Astrocyte of the spinal cord (primary cell): Measurements from ENCODE around the gene P4HB.

Experiments
- DNase-seq: peaks from one replicate; pipeline ENCODE4 v3.0.0; 2011; ENCODE audit warnings: low read depth, low spot score
- H3K4me3 ChIP-seq: 2 replicates; pipeline ENCODE4 v1.5.1; 2011; ENCODE audit warnings: low read depth, mild to moderate bottlenecking, low read length, moderate library complexity
- in situ Hi-C: cut with HindIII; loops from 2 replicates; pipeline ENCODE4 v1.10.0; 2017; ENCODE audit warnings: low sequenced_read_pairs
- TF ChIP-seq, protein P1 (sequence below): IDR thresholded peaks from 2 replicates; pipeline ENCODE4 v1.5.1; 2012; ENCODE audit warnings: low read depth, mild to moderate bottlenecking, low read length, inconsistent platforms

The P4HB gene

DNA sequence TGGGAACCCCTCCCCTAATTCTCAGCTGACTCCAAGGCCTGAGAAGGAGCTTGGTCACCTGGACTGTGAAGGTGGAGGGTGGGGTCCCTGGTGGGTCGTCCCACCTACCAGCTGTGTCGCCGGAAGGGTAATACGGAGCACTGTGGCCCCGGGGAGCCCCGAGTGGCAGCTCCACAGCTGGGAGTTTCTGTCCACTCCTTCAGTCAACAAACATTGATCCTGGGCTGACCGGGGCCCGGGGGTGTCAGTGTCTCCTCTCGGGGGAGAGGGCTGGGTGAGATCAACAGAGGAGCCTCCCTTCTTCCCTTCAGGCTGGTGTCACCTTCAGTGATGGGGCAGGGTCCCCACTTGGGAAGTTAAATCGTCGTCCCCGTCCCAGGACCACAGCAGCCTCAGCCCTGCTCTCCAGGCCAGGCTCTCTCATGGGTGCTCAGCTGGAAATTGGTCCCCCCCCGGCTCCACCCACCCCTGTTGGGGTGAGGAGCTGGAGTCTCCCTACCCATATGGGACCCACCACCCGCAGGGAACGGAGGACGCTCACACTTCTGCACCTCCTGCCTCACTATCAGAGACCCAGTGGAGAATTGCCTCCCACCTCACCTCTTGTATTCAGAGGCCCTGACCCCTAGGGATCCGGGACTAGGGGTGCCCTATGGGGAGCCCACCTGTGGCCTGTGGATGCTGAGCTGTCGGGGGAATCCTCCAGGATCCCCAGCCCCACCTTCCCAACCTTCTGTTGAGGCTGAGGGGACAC lies 54.5 kb downstream of the P4HB start:
- in situ Hi-C loops: no loop called here

GRCh38 chr17:81804559-81805399 lies 55.6 kb downstream of the P4HB start:
- TF ChIP-seq, protein P1, sequence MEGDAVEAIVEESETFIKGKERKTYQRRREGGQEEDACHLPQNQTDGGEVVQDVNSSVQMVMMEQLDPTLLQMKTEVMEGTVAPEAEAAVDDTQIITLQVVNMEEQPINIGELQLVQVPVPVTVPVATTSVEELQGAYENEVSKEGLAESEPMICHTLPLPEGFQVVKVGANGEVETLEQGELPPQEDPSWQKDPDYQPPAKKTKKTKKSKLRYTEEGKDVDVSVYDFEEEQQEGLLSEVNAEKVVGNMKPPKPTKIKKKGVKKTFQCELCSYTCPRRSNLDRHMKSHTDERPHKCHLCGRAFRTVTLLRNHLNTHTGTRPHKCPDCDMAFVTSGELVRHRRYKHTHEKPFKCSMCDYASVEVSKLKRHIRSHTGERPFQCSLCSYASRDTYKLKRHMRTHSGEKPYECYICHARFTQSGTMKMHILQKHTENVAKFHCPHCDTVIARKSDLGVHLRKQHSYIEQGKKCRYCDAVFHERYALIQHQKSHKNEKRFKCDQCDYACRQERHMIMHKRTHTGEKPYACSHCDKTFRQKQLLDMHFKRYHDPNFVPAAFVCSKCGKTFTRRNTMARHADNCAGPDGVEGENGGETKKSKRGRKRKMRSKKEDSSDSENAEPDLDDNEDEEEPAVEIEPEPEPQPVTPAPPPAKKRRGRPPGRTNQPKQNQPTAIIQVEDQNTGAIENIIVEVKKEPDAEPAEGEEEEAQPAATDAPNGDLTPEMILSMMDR: no peak

More for the DNA sequence above, 54.5 kb downstream of the P4HB start:
- H3K4me3 ChIP-seq: no peak overlapping the region
- DNase-seq: no peak
- TF ChIP-seq, protein P1: no peak

DNA sequence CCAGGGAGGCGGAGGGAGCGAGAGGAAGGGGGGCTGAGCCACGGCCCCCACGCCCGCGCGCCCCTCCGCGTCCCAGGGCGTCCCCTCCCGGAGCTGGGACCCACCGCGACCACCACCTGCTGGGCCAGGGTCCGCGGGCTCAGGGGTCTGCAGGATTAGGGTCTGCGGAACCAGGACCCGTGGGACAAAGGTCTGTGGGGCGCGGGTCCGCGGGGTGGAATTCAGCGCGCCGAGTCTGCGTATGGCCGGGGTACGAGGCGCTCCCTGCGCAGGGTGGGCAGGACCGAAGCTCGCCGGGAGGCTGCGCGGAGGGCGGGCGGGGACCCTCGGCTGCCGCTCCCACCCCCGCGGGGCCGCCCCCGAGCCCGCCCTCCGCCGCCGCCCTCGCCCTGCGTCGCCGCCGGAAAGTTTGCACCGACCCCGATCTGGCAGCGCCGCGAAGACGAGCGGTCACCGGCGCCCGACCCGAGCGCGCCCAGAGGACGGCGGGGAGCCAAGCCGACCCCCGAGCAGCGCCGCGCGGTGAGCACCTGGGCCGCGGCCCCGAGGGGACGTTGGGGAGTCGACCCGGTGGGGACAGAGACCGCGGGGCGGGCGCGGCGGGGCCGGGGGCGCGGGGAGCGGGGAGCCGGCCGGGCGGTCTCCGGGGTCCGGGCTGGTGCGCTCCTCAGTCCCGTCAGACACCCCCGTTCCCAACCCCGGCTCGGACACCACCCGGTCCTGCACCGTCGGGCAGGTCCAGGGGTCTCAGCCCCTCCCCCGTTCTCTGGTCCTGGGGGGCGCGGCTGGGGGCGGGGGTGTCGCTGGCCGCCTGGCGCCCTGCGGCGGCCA lies 56.4 kb downstream of the P4HB start, which contains the start of gene GCGR:
TSS of gene GCGR (plus strand) at position 423 of the 831 bp plus-strand sequence. CDS start 4,869 bp downstream, outside the sequence.
- TF ChIP-seq, protein P1: no peak
- no peak for DNase-seq
- in situ Hi-C loops: no loop called here
- no peak within 1 kb of the TSS for H3K4me3 ChIP-seq

More at GRCh38 chr17:81804559-81805399, 55.6 kb downstream of the P4HB start:
- in situ Hi-C loops: no loop called here
- no peak for DNase-seq
- no peak overlapping the region for H3K4me3 ChIP-seq

DNA sequence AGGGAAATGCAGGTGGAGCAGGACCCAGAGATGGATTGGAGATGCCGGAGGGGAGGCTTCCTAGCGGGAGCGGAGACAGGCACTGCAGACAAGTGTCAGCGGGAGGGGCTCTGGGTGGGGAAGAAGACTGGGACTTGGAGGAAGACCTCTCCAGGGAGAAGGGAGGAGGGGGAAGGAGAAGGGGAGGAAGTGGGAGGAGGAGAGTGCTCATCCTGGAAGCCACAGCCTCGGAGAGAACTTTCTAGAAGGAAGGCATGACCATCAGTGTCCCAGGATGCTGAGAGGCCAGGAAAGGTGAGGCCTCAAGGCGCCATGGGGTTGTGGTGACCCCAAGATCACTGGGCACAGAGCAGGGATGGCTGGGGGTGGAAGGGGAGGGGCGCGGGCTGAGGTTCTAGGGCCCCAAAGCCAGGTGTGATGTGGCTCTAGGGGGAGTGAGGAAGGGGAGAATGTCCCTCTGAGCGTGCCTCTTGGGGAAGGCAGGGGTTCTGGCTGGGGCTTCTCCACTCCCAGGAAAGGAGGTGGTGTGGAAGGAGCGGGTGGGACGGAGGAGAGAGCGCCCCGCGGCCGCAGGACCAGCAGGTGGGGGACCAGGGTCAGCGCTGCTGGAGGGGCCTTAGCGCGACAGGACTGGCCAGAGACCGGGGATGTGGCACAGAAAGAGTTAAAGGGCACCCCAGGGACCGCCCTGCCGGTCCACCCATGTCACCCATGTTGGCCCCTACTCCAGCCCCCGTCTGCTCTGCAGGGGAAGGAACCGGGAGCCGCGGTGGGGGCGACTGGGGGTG lies 57.3 kb downstream of the P4HB start:
- TF ChIP-seq, protein P1: no peak
- in situ Hi-C loops: no loop called here
- H3K4me3 ChIP-seq: no peak overlapping the region
- no peak for DNase-seq

GRCh38 chr17:81802048-81802758 lies 58.1 kb downstream of the P4HB start:
- no peak for DNase-seq
- H3K4me3 ChIP-seq: no peak overlapping the region
- in situ Hi-C loops: no loop called here
- TF ChIP-seq, protein P1: no peak
